DMS79 (cell line): ENCODE measurements around the gene WLS.
"Not testable (repeated sequence)": the region's sequence is repeated elsewhere in the genome, so short reads cannot be mapped to it uniquely, and the experiment has no call there.

ENCODE experiments used
- DNase-seq: peaks from one replicate; lab custom pipeline; 2025; lab: John Stamatoyannopoulos, UW

WLS gene

DNA sequence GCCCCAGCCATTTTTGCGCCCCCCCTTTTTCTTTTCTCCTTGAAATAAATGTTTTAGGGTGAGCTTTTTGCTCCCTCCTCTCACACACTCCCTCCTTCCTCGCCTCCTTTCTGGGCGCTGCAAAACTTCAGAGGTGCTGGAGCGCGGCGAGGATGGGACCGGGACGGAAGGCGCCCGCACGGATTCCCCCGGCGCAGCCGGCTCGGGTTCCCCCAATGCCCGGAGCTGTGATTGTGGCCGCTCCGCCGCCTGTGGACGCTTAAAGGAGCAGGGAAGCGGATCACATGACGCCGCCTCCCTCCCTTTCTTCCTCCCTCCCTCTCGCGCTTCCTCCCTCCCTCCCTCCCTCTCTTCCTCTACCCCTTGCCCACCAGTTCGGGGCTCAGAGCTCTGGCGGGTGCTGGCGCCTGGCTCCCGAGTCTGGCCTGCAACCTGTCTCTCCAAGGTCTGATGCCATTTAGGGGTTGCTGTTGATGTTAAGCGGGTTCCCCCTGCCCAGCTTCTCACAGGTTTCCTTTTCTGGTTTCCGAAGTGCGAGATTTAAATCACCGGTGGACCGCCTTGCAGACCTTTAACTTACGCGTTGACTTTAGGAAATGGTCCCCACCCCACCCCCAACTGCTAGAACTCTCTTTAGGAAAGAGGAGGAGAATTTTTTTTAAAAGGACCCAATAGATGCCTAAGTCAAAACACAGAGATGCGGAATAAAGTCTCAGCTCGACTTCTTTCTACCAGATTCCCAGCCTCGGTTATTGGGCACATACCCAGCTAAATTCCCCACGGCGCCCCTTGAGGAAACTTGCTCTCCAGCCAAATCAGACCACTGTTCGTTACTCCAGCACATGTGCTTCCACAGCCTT, at the start of gene WLS:
WLS (minus strand) TSS at position 235 of the 860 bp plus-strand sequence; CDS start at position 11, 224 bp downstream.
- DNase-seq: no peak

GRCh38 chr1:68280286-68280685, 48.0 kb upstream of the WLS start:
- no peak for DNase-seq

DNA sequence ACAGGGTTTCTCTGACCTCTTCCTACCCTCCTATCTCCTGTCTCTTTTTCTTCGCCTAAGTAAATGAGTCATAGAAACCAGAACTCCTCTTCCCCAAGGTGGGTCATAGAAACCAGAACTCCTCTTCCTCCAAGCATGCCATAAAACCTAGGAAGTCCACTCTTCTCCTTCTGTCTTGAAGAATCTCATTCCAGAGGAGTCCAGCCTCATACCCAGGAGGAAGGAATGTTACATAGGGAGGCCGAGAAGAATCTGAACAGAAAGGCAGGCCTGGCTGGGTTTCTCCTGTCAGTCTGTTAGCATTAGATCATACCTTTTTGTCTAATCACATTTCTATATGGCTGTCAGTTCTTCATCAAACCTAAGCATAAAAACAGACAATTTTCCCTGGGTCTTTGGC, 47.5 kb upstream of the WLS start:
- no peak for DNase-seq

DNA sequence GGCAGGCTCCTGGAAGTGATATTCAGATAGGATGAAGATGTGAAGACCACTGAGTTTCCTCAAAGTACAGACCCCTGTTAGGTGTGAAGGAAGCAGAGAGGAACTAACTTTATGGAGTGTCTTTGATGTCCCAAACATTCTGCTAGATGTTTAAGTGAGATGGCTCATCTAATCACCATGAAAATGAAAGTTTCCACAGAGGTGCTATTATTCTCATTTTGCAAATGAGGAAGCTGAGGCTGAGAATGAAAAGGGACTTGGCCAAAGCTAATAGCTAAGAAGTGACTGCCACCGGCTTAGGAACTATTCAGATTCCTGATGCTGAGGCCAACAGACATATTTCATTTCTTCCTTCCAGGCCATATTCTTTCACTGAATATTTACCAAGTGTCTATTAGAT, 45.9 kb upstream of the WLS start:
- DNase-seq: no peak

DNA sequence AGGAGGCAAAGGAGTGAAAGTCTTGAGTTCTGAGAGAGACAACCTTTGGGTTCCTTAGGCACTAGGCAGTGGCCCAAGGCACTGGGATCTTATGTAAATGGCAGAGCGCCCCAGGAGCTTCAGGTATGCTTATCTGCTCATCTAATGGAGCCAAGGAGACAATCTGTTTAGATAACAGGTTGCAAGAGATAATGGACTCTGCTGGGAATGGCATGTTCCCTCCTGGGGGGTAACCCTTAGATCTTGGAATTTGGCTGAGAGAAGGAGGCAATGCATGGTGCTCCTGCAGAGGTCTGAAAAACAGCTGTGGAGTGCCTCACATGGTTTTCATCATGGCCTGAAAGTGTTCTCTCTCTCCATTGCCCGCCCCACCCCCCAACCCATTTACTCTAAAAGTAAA, 44.1 kb upstream of the WLS start:
- no peak for DNase-seq

- no peak for DNase-seq
These were observed 41.2 kb upstream of the WLS start for GRCh38 chr1:68273530-68273929.

- DNase-seq: no peak
These were observed 39.3 kb upstream of the WLS start for GRCh38 chr1:68271596-68271995.

DNA sequence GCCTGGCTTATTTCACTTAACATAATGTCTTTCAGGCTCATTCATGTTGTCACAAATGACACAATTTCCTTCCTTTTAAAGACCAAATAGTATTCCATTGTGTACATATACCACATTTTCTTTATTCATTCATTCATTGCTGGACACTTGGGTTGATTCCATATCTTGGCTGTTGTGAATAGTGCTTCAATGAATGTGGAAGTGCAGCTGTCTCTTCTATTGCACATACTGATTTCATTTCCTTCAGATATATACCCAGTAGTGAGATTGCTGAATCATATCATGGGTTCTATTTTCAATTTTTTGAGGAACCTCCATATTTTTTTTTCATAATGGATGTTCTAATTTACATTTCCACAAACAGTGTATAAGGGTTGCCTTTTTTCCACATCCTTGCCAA, 38.6 kb upstream of the WLS start:
- DNase-seq: no peak

DNA sequence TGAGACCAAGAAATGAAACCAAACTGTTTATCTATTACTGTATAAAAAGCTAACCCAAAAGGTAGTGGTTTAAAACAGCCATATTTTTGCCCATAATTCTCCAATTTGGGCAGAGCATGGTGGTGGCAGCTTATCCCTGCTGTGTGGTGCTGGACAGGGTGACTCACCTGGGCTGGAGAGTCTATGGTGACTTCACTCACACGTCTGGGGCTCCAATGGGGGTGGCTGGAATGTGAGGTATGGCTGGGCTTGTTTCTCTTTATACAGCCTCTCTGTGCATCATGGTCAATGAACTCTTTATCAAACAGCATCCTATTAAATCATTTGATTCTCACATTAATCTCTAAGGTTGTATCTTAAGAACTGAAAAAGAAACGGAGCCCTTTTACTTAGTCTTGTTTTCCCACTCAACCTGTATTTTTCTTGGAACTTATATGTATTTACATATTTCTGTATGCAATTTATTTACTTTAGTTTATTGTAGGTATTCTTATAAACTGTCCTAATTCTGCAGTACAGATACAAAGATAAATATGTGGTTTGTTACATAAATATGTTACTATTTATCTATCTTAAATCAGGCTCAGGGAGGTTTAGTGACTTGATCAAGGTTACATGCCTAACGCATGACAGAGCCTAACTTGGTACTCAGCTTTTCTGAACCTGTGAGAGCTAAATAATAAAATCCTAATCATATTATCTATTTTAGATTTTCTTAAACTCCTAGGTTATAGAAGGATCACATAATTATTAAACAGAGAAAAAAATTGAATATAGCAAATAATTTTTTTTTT, 37.5 kb upstream of the WLS start:
- DNase-seq: no peak

DNA sequence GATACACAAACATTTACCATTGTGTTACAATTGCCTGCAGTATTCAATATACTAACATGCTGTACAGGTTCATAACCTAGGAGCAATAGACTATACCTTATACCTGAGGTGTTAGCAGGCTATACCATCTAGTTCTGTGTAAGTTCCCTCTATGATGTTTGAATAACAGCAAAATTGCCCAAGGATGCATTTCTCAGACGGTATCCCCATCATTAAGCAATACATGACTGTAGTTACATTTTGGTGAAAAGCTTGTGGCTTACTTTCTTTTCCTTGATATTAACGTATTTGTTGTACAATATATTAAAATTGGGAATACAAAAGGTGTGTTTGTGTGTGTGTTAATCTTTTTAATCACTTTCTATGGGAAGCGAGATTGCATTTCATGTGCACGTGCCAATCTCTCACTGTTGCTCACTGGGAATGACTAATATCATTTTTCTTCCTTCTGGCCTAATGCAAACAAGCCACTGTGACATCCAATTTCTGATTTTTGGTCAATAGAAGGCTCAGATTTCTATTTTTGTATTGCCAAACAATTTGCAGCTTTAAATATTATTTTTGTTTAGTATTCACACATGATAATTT, 36.7 kb upstream of the WLS start:
- DNase-seq: no peak

DNA sequence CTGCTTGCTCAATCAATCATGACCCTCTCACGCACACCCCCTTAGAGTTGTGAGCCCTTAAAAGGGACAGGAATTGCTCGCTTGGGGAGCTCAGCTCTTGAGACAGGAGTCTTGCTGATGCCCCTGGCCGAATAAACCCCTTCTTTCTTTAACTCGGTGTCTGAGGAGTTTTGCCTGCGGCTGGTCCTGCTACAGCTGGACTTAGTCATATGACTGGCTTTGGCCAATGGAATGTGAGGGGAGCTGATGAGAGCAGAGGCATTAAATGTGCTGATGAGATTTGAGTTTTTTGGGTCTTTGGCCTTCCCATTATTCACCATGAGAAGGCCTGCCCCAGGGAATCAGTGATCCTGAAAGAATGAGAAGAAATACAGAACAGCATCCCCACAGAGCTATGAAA, 24.5 kb upstream of the WLS start:
- DNase-seq: not testable (repeated sequence)

GRCh38 chr1:68255301-68255700, 23.0 kb upstream of the WLS start:
- DNase-seq: no peak

- DNase-seq: no peak
These were observed 22.4 kb upstream of the WLS start for GRCh38 chr1:68254667-68255226.

GRCh38 chr1:68237040-68237439, 4.7 kb upstream of the WLS start:
- no peak for DNase-seq

DNA sequence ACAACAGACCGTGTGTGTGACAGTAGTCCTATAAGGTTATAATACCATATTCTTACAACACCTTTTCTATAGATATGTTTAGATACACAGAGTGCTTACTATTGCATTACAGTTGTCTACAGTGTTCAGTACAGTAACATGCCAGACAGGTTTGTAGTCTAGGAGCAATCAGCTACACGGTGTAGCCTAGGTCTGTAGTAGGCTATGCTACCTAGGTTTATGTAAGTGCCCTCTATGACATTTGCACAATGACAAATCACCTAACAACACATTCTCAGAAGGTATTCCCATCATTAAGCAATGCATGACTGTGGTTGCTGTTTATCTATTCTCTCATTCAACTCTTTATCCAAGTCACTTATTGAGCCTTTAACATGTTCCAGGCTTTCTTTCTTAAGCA, 1.8 kb upstream of the WLS start:
- no peak for DNase-seq

DNA sequence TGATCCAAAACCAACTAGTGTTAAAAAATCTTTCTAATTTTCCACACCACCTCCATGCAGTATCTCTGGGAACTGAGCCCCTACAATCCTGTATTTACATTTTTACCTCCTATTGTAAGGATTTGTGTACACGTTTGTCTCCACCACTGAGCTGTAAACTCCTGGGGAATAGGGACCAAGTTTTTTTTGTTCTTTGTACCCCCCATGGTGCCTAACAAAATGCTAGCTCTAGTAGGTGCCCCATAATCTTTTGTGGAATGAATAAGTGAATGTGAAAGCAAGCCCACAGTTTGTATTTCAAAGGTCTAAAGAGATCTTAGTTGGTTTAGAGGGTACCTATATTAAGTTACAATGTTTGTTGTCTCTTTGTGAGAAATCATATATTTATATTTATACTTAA, 879 bp upstream of the WLS start:
- no peak for DNase-seq

- no peak for DNase-seq
These were observed 565 bp downstream of the WLS start for GRCh38 chr1:68231627-68232288.

GRCh38 chr1:68230901-68231626, 1.3 kb downstream of the WLS start:
- DNase-seq: peak; percentile 15

- DNase-seq: no peak
These were observed 1.9 kb downstream of the WLS start for GRCh38 chr1:68230484-68230802.

DNA sequence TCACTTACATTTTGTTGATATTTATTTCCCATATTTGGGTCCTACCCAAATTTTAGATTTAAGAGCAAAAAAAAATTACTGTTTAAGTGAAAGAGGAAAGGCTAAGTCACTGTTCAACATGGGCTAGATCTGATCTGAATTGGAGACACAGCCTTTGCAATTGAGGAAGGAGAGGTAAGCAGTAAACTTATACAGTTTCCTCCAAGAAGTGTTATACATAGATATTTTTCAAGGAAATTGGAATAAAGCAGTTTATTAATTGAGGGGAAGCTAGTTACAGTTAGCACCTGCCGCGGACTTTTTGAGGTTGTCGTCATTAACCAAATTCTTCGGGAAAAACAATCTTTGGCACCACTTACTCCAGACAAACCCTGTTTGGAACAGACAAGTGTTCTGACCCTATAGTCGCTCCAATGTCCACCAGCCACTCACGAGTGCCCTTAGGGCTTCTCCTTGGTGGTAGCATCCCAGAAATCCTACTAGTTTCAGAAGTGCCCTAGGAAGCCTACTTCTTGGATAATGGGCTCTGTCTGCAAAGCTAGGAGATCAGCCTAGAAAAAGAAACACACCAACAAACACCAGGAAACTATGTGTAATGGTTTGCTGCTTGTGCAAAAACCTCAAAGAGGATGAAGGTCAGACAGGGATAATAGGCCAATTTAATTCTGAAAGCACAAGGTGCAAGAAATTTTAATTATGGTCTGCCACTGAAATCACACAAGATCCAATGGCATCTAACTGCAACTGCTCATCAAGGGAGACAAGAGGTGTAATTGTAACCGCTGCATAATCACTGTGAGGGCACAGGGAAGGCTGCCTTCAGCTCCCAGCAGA, 2.5 kb downstream of the WLS start:
- no peak for DNase-seq

DNA sequence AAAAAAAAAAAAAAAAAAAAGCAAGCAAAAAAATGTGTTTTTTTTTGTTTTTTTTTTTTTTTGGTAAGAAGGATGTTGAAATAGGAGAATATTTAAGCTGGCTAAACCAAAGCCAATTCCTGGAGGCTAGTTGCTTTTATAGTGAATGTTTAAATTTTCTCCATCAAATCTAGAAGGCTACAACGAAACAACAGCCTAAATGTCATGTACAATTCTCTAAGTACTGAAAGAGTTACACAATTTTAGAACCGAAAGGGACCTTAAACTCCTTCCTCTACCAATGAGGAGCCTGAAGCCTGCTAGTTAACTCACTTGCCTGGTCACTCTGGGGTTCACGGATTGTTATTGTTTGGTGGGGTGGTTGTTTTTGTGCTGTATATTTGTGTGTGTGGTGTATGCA, 3.5 kb downstream of the WLS start:
- no peak for DNase-seq
